Neutrophil (primary cell): ENCODE data around the gene POGK.

Experiments
- H3K27ac ChIP-seq: fragments of 200-600 bp; sonication (generic); 2 replicates; pipeline ENCODE4 v1.5.1; 2016; ENCODE audit warnings: mild to moderate bottlenecking, moderate library complexity
- H3K27me3 ChIP-seq: fragments of 200-600 bp; sonication (generic); 2 replicates; pipeline ENCODE4 v1.6.0; 2016; ENCODE audit warnings: mild to moderate bottlenecking
- H3K36me3 ChIP-seq: fragments of 200-600 bp; sonication (generic); 2 replicates; pipeline ENCODE4 v1.5.1; 2017
- H3K4me1 ChIP-seq, 2 experiments: fragments of 200-600 bp in 1 of 2; sonication (generic) in 1 of 2; 1 replicate in 1 of 2; 2 replicates in 1 of 2; pipeline versions ENCODE4 v1.5.1 to v1.6.1; 2013 to 2016; ENCODE audit warnings: low read depth in 1 of 2, low read length in 1 of 2, mild to moderate bottlenecking in 1 of 2, moderate library complexity in 1 of 2; ENCODE audit not compliant: control insufficient read depth in 1 of 2, insufficient read depth in 1 of 2
- H3K4me3 ChIP-seq, 2 experiments: fragments of 200-600 bp in 1 of 2; sonication (generic) in 1 of 2; 1 replicate in 1 of 2; 2 replicates in 1 of 2; pipeline ENCODE4 v1.5.1; 2013 to 2016; ENCODE audit warnings: low read depth in 1 of 2, low read length in 1 of 2, mild to moderate bottlenecking in 1 of 2, moderate library complexity in 1 of 2
- H3K9me3 ChIP-seq: fragments of 200-600 bp; sonication (generic); 2 replicates; pipeline ENCODE4 v1.5.1; 2016
- TF ChIP-seq, protein P1 (sequence below): fragments of 200-600 bp; sonication (generic); IDR thresholded peaks from 2 replicates; pipeline ENCODE4 v1.5.1; 2016; ENCODE audit warnings: antibody characterized with exemption

The POGK gene

DNA sequence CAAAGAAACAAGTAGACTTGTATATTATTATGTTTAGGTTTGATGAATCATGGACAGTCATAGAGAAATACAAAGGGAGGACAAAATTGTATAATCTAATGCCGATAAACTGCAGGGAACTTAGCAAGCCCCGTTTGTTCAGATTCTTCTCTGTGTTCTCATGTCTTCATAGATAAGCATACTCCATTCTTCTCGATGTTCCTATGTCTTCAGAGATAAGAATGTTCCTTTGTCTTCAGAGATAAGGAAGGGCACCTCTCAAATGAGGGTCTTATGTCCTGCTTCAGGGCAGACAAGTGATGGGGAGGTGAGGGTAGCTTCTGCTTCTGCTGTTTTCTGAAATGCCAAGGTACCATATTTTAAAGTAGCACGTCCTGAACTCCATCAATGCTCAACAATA is 56.5 kb downstream of the POGK start:
- TF ChIP-seq, protein P1, sequence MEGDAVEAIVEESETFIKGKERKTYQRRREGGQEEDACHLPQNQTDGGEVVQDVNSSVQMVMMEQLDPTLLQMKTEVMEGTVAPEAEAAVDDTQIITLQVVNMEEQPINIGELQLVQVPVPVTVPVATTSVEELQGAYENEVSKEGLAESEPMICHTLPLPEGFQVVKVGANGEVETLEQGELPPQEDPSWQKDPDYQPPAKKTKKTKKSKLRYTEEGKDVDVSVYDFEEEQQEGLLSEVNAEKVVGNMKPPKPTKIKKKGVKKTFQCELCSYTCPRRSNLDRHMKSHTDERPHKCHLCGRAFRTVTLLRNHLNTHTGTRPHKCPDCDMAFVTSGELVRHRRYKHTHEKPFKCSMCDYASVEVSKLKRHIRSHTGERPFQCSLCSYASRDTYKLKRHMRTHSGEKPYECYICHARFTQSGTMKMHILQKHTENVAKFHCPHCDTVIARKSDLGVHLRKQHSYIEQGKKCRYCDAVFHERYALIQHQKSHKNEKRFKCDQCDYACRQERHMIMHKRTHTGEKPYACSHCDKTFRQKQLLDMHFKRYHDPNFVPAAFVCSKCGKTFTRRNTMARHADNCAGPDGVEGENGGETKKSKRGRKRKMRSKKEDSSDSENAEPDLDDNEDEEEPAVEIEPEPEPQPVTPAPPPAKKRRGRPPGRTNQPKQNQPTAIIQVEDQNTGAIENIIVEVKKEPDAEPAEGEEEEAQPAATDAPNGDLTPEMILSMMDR = no peak
- Histone ChIP-seq H3K4me1 (no peaks in the 10 kb centered on the region), H3K27ac (no peak overlapping the region), H3K9me3 (no peaks in the 10 kb centered on the region), H3K27me3 (peaks cover 7% of the 10 kb centered on the region), H3K36me3 (no peaks in the 10 kb centered on the region), H3K4me3 (no peak overlapping the region)

DNA sequence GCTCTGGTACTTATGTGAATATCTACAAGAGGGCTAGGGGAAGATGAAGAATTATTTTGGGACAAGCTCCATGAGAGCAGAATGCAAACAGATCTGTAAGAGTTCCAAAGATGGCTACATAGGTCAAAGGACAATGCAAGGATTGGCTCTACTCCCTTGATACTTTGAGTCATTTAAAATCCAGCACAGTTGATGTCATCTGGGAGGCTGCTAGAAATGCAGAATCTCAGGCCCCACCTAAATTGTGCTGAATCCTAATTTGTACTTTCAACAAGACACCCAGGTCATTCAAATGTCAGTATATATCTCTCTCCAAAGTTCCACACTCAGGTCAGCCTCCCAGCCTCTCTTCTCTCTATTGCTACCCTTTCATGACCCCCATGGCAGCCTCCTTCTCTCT is 60.5 kb downstream of the POGK start:
- TF ChIP-seq, protein P1 = no peak
- Histone ChIP-seq H3K4me1 (peaks cover 11 to 15% of the 10 kb centered on the region in 2 experiments), H3K4me3 (no peak overlapping the region), H3K27me3 (no peaks in the 10 kb centered on the region), H3K36me3 (no peaks in the 10 kb centered on the region), H3K27ac (no peak overlapping the region), H3K9me3 (no peaks in the 10 kb centered on the region)

GRCh38 chr1:166900987-166901386 is 61.7 kb downstream of the POGK start:
- Histone ChIP-seq H3K4me3 (no peak overlapping the region), H3K36me3 (no peaks in the 10 kb centered on the region), H3K9me3 (no peaks in the 10 kb centered on the region), H3K27me3 (no peaks in the 10 kb centered on the region), H3K27ac (no peak overlapping the region), H3K4me1 (peaks cover 11 to 15% of the 10 kb centered on the region in 2 experiments)
- TF ChIP-seq, protein P1 = no peak

DNA sequence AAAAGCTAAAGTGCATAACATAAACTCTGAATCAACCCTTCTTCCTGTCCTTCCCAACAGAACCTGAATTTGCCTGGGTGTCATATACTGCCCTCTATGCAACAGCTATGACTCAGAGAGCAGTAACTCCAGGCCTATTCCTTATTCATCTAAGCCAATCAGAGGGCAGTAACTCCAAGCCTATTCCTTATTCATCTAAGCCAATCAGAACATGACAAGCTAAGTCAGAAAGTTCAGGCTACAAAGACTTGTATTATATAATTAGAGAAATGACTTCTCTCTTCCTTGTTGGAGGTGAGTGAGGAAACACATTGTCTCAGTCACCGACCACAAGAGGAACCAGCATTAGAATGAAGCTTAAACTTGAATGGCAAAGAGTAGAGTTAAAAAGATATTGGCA is 63.0 kb downstream of the POGK start:
- H3K36me3 ChIP-seq = no peaks in the 10 kb centered on the region
- no peaks in the 10 kb centered on the region for H3K27me3 ChIP-seq
- no peaks in the 10 kb centered on the region for H3K9me3 ChIP-seq
- no peak overlapping the region for H3K4me3 ChIP-seq
- H3K4me1 ChIP-seq = peaks cover 11 to 15% of the 10 kb centered on the region in 2 experiments
- TF ChIP-seq, protein P1 = no peak
- H3K27ac ChIP-seq = no peak overlapping the region

DNA sequence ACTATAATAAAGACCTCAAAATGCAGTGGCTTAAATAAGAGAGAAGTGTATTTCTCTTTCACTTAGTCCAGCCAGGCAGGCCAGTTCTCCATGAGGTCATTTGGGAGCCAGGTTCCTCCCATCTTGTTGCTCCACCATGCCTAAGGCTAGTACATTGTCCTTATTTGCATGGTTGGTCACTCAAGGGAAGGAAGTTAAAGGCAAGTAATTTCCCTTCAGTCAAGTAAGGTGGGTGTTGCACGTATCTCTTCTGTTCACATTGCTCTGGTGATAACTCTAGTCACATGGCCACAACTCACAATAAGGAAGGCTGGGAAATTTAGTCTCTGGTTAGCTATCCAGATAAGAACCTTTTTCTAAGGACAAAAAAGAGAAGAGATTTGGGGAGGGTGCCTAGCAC is 64.0 kb downstream of the POGK start:
- Histone ChIP-seq H3K9me3 (no peaks in the 10 kb centered on the region), H3K4me3 (no peak overlapping the region), H3K4me1 (peaks cover 11 to 15% of the 10 kb centered on the region in 2 experiments), H3K27me3 (no peaks in the 10 kb centered on the region), H3K36me3 (no peaks in the 10 kb centered on the region), H3K27ac (no peak overlapping the region)
- TF ChIP-seq, protein P1 = no peak

DNA sequence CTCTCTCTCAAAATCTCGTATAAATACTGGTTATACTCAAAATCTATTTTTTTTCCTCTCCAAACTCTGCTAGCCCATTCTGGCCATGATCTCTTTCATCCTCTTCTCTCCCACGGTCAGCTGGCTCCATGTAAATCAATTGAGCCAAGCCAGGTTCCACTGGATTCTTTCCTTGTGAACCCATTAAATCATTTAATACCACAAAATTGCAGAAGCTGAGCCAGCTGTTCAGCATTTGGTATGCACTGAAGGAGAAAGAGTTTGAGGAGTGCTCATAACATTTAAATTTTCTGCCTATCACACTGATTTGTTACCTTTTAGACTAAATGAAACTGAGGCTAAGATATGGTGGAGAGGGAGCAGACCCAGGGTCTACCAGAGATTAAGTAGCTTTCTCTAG is 65.9 kb downstream of the POGK start:
- Histone ChIP-seq H3K4me1 (peaks cover 11 to 15% of the 10 kb centered on the region in 2 experiments), H3K27me3 (no peaks in the 10 kb centered on the region), H3K9me3 (no peaks in the 10 kb centered on the region), H3K36me3 (no peaks in the 10 kb centered on the region), H3K4me3 (no peak overlapping the region), H3K27ac (no peak overlapping the region)
- TF ChIP-seq, protein P1 = no peak
